Measurements from ENCODE around the gene KIRREL3.

- no peak for TF ChIP-seq CTCF (IDR thresholded peaks at IDR 0.05; ENCODE audit: control extremely low read depth in 1 of 3, insufficient read depth in 1 of 3, low read depth in 1 of 3, low read length in 3 of 3)
- TF ChIP-seq, protein P1, sequence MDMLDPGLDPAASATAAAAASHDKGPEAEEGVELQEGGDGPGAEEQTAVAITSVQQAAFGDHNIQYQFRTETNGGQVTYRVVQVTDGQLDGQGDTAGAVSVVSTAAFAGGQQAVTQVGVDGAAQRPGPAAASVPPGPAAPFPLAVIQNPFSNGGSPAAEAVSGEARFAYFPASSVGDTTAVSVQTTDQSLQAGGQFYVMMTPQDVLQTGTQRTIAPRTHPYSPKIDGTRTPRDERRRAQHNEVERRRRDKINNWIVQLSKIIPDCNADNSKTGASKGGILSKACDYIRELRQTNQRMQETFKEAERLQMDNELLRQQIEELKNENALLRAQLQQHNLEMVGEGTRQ (IDR thresholded peaks at IDR 0.05; ENCODE audit: low read length), result no peak
- TF ChIP-seq CEBPB (IDR thresholded peaks at IDR 0.05; ENCODE audit: low read depth, low read length), result no peak
- no peak for TF ChIP-seq PHF8 (conservative IDR thresholded peaks at IDR 0.05; ENCODE audit: low read depth, low read length)
- TF ChIP-seq POLR2A (IDR thresholded peaks at IDR 0.05; ENCODE audit: control extremely low read depth in 1 of 2, low read depth in 2 of 2, low read length in 2 of 2), result no peak
- TF ChIP-seq ZNF274 (IDR thresholded peaks at IDR 0.05; ENCODE audit: borderline replicate concordance, extremely low read depth, low read length), result no peak
- no peak for TF ChIP-seq SRF (IDR thresholded peaks at IDR 0.05; ENCODE audit: low read depth, low read length)
- TF ChIP-seq, protein P2, sequence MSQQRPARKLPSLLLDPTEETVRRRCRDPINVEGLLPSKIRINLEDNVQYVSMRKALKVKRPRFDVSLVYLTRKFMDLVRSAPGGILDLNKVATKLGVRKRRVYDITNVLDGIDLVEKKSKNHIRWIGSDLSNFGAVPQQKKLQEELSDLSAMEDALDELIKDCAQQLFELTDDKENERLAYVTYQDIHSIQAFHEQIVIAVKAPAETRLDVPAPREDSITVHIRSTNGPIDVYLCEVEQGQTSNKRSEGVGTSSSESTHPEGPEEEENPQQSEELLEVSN (IDR thresholded peaks at IDR 0.05), result no peak
- TF ChIP-seq CBX5 (IDR thresholded peaks at IDR 0.05; ENCODE audit: low read depth, low read length), result no peak
Observed at GRCh38 chr11:127042445-127042844, 41.9 kb upstream of the KIRREL3 start.

Data from H1 (cell line).